Amygdala (tissue), 56 donors: ENCODE results near the gene RANBP10.
"Not testable (repeated sequence)": the region's sequence is repeated elsewhere in the genome, so short reads cannot be mapped to it uniquely, and the experiment has no call there.

ENCODE experiments used
- DNase-seq, 56 donors: peaks; one replicate each; lab custom pipeline; 2025; lab: John Stamatoyannopoulos, UW

RANBP10 gene

GRCh38 chr16:67806428-67807147 lies at the start of gene RANBP10, which contains the start of gene TSNAXIP1:
RANBP10 (minus strand) TSS chr16:67806560; CDS start chr16:67806536, 24 bp downstream.
TSNAXIP1 (plus strand) TSS chr16:67806889; CDS start chr16:67807150, 261 bp downstream.
- peak; percentile 81 to 100 (median 98) for DNase-seq

- DNase-seq, result no peak
Measured at GRCh38 chr16:67855789-67856188, 49.4 kb upstream of the RANBP10 start.

GRCh38 chr16:67853670-67854069 lies 47.3 kb upstream of the RANBP10 start:
- no peak for DNase-seq

- no peak for DNase-seq
Measured at GRCh38 chr16:67848118-67848517, 41.8 kb upstream of the RANBP10 start.

DNA sequence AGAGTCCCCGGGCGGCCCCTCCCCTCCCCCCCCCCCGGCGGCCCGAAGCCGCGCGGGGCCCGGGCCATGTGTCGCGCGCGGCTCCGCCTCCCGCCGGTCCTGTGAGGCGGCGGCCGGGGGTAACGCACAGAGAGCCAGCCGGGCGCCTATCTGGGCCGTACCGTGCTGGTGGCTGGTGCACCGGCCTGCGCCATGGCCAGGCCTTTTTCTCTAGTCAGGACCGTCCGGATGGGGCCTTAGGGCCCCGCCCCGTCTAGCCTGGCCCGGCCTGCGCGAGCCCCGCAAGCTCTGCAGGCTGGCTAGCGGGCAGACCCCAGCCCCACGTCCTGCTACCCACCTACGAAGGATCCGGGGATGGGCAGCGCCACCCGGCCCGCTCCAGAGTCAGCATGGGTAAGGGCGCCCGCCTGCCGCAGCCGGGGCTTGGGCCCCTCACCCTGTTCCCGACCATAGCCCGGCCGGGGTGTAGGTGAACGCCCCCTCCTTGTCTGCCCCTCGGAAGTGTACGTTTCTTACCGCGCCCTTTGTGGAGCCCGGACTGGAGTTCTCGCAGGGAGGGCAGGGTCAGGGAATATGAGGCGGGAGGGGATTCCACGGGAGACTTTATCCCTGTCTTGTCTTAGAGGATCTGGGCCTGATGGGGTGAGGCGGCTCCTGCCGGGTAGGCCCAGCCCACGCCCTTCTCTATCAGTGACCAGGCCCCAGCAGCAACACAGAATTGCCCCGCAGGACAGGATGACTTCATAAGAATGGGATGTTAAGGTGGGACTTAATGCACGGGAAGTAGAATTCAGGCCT lies 40.9 kb upstream of the RANBP10 start, which contains the start of gene CENPT:
TSS of gene CENPT (minus strand) at position 630 of the 798 bp plus-strand sequence. CDS start 13,834 bp downstream, outside the sequence.
- DNase-seq, result peak in 20 of 56 donors; percentile 37 to 84 (median 66)

DNA sequence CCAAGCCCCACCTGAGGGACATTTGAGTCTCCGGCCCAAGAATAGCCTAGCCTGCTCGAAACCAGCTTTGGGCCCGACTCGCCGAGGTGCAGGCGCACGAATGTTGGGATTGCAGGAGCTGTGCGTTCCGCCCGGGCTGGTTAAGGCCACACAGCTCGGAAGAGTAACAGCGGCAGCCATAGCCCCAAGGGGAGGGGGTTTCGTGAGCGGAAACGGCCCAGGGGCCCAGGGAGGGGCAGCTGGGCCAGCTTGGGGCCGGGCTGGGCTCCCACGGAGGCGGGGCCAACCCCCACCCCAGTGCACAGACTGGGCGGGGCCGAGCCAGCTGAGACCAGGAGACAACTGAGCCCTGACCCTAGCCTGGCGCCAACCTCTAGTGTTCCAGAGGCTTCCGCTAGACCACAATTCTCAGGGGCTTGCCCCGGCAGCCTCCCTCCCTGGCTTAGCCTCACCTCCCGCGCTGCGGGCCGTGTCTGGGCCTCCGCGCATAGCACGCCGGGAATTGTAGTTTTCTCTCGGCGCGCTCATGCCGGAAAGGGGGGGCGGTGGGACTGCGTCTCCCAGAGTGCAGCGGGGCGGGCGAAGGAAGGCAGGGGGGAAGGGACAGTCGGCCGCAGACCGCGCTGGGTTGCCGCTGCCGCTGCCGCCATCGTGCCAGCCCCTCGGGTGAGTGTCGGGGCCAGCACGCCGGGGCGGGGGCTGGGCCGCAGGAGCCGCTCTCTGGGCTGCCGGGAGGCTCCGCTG lies 40.1 kb upstream of the RANBP10 start, which contains the start of gene NUTF2:
TSS of gene NUTF2 (plus strand) at position 614 of the 744 bp plus-strand sequence. CDS start 18,198 bp downstream, outside the sequence.
- peak; percentile 40 to 98 (median 90) for DNase-seq

DNA sequence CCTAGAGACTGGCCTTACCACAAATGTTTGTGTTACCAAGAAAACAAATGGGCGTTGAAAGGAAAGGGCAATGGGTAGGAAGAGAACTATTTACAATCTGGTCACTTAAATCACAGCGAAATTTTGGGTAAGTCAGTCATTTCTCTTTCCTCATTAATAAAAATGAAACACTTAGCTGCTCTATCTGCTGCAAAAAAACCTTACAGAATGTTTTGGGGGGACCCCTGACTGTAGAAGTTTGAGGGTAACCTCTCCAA lies 39.6 kb upstream of the RANBP10 start:
- DNase-seq, result no peak

- DNase-seq, result no peak
Measured at GRCh38 chr16:67845291-67846062, 39.1 kb upstream of the RANBP10 start.

- no peak for DNase-seq
Measured at GRCh38 chr16:67844497-67844896, 38.1 kb upstream of the RANBP10 start.

GRCh38 chr16:67843343-67843765 lies 37.0 kb upstream of the RANBP10 start:
- DNase-seq, result peak in 2 of 56 donors; percentile 15 to 31

DNA sequence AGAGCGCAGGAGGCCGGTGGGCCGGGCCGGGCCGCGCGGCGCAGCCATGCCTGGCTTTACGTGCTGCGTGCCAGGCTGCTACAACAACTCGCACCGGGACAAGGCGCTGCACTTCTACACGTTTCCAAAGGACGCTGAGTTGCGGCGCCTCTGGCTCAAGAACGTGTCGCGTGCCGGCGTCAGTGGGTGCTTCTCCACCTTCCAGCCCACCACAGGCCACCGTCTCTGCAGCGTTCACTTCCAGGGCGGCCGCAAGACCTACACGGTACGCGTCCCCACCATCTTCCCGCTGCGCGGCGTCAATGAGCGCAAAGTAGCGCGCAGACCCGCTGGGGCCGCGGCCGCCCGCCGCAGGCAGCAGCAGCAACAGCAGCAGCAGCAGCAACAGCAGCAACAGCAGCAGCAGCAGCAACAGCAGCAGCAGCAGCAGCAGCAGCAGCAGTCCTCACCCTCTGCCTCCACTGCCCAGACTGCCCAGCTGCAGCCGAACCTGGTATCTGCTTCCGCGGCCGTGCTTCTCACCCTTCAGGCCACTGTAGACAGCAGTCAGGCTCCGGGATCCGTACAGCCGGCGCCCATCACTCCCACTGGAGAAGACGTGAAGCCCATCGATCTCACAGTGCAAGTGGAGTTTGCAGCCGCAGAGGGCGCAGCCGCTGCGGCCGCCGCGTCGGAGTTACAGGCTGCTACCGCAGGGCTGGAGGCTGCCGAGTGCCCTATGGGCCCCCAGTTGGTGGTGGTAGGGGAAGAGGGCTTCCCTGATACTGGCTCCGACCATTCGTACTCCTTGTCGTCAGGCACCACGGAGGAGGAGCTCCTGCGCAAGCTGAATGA lies 36.4 kb upstream of the RANBP10 start:
- peak in 47 of 56 donors; percentile 15 to 80 (median 56) for DNase-seq

DNA sequence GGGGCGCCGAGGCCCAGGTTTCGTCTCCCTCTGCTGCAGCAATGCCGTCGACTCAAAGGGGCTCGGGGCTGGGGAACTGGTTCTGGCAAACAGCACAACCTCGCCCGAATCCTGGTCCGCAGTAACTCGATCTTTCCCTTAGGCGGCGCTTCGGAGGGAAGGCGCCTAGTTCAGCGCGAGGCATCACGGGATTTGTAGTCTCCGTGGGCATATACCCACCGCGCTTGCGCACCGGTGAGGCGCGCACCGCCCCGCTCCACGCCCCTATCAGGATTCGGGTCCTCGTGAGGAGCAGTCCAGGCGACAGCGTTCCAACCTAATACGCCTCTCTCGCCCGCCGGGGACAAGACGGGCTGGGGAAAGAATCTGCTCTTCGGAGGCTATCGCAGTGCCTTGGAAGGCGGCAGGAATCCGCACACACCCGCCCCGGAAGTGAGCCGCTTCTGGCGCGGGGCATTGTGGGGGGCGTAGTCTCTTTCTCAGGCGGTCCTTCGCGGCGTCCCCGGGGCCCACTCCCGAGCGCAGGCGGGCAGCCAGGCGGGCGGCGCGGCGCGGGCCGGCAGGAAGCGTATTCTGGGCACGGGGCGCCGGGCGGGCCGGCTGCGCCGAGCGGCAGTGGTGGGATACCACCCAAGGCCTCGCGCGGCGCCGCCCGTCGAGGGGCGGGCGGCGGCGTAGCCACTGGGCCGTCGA lies 35.6 kb upstream of the RANBP10 start, which contains the start of gene THAP11:
TSS of gene THAP11 (plus strand) at position 505 of the 693 bp plus-strand sequence. CDS start 235 bp downstream, outside the sequence.
- peak; percentile 48 to 99 (median 90) for DNase-seq

GRCh38 chr16:67841198-67841815 lies 34.9 kb upstream of the RANBP10 start:
- DNase-seq, result peak in 1 of 56 donors; percentile 86

GRCh38 chr16:67837811-67838210 lies 31.5 kb upstream of the RANBP10 start:
- DNase-seq, result no peak

DNA sequence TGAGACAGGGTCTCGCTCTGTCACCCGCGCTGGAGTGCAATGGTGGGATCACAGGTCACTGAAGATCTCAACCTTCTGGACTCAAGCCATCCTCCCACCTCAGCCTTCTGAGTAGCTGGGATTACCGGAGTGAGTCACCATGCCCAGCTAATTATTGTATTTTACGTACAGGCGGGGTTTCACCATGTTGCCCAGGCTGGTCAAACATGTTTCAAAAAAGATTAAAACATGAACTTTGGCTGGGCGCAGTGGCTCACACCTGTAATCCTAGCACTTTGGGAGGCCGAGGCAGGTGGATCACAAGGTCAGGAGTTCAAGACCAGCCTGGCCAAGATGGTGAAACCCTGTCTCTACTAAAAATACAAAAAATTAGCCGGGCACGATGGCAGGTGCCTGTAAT lies 30.8 kb upstream of the RANBP10 start:
- not testable (repeated sequence) for DNase-seq

- DNase-seq, result no peak
Measured at GRCh38 chr16:67834242-67834614, 27.9 kb upstream of the RANBP10 start.

- DNase-seq, result peak; percentile 40 to 95 (median 82)
Measured at GRCh38 chr16:67833415-67834241, 27.3 kb upstream of the RANBP10 start.
